H9 (cell line): ENCODE measurements around the gene PAX8. TPM values are rescaled to one million over a fixed set of nuclear protein-coding genes. Genes with fewer than 3 reads are reported as not detected.

Experiments used
- DNase-seq: peaks from one replicate; pipeline ENCODE4 v3.0.0-alpha.2; 2017
- H2AFZ ChIP-seq: one replicate; pipeline ENCODE4 v1.6.1; 2013; ENCODE audit warnings: mild to moderate bottlenecking, low read length, control low read depth, moderate library complexity
- H2AK5ac ChIP-seq: 2 replicates; pipeline ENCODE4 v1.6.1; 2013; ENCODE audit warnings: low read length, control low read depth, mixed read lengths; ENCODE audit not compliant: insufficient read length
- H2BK120ac ChIP-seq: one replicate; pipeline ENCODE4 v1.6.1; 2013; ENCODE audit warnings: low read depth, mild to moderate bottlenecking, low read length, control low read depth, inconsistent platforms; ENCODE audit not compliant: poor library complexity, severe bottlenecking
- H2BK12ac ChIP-seq: 2 replicates; pipeline ENCODE4 v1.6.1; 2013; ENCODE audit warnings: low read length, control low read depth, mixed read lengths, low read depth; ENCODE audit not compliant: insufficient read length
- H2BK15ac ChIP-seq: 2 replicates; pipeline ENCODE4 v1.6.1; 2013; ENCODE audit warnings: low read depth, low read length, control low read depth
- H2BK20ac ChIP-seq: one replicate; pipeline ENCODE4 v1.6.1; 2013; ENCODE audit warnings: low read depth, mild to moderate bottlenecking, low read length, control low read depth, inconsistent platforms; ENCODE audit not compliant: poor library complexity, severe bottlenecking
- H2BK5ac ChIP-seq: 2 replicates; pipeline ENCODE4 v1.6.1; 2013; ENCODE audit warnings: low read length, control low read depth, mixed read lengths; ENCODE audit not compliant: insufficient read length
- H3K14ac ChIP-seq: 2 replicates; pipeline ENCODE4 v1.6.1; 2013; ENCODE audit warnings: low read length, control low read depth; ENCODE audit not compliant: insufficient read depth
- H3K18ac ChIP-seq: 2 replicates; pipeline ENCODE4 v1.6.1; 2013; ENCODE audit warnings: low read depth, mild to moderate bottlenecking, mixed read lengths, low read length, control low read depth; ENCODE audit not compliant: insufficient read length
- H3K23ac ChIP-seq: 2 replicates; pipeline ENCODE4 v1.6.1; 2013; ENCODE audit warnings: low read length, control low read depth, mixed read lengths, low read depth; ENCODE audit not compliant: insufficient read length
- H3K23me2 ChIP-seq: 2 replicates; pipeline ENCODE4 v1.6.1; 2013; ENCODE audit warnings: low read depth, mild to moderate bottlenecking, mixed read lengths, low read length, control low read depth; ENCODE audit not compliant: insufficient read length, poor library complexity, severe bottlenecking
- H3K27ac ChIP-seq: 2 replicates; pipeline ENCODE4 v1.5.1; 2013; ENCODE audit warnings: low read length, control low read depth, mixed read lengths, low read depth; ENCODE audit not compliant: insufficient read length
- H3K27me3 ChIP-seq: 2 replicates; pipeline ENCODE4 v1.6.1; 2013; ENCODE audit warnings: low read length, control low read depth, inconsistent platforms; ENCODE audit not compliant: insufficient read depth
- H3K4ac ChIP-seq: 2 replicates; pipeline ENCODE4 v1.6.1; 2013; ENCODE audit warnings: low read depth, mild to moderate bottlenecking, control low read depth, inconsistent platforms, low read length, moderate library complexity
- H3K4me1 ChIP-seq: 2 replicates; pipeline ENCODE4 v1.6.1; 2013; ENCODE audit warnings: low read length, control low read depth, inconsistent platforms; ENCODE audit not compliant: insufficient read depth
- H3K4me2 ChIP-seq: 2 replicates; pipeline ENCODE4 v1.6.1; 2013; ENCODE audit warnings: low read length, control low read depth, mixed read lengths; ENCODE audit not compliant: insufficient read length, insufficient read depth
- H3K56ac ChIP-seq: 2 replicates; pipeline ENCODE4 v1.6.1; 2013; ENCODE audit warnings: low read depth, mild to moderate bottlenecking, mixed read lengths, low read length, control low read depth; ENCODE audit not compliant: insufficient read length
- H3K79me1 ChIP-seq: 2 replicates; pipeline ENCODE4 v1.6.1; 2013; ENCODE audit warnings: low read depth, mild to moderate bottlenecking, moderate library complexity, low read length, control low read depth, inconsistent platforms; ENCODE audit not compliant: insufficient read depth, poor library complexity, severe bottlenecking
- H3K79me2 ChIP-seq: 2 replicates; pipeline ENCODE4 v1.6.1; 2013; ENCODE audit warnings: low read length, control low read depth, inconsistent platforms; ENCODE audit not compliant: insufficient read depth
- H3K9ac ChIP-seq: 2 replicates; pipeline ENCODE4 v1.6.1; 2013; ENCODE audit warnings: low read length, control low read depth, mixed read lengths; ENCODE audit not compliant: insufficient read length; ENCODE audit errors: extremely low read depth
- H3K9me3 ChIP-seq: one replicate; pipeline ENCODE4 v1.6.1; 2013; ENCODE audit warnings: low read depth, low read length, inconsistent platforms; ENCODE audit not compliant: control insufficient read depth
- H3T11ph ChIP-seq: one replicate; pipeline ENCODE4 v1.6.1; 2013; ENCODE audit warnings: mild to moderate bottlenecking, low read length, control low read depth, inconsistent platforms
- H4K20me1 ChIP-seq: one replicate; pipeline ENCODE4 v1.6.1; 2013; ENCODE audit not compliant: control insufficient read depth, insufficient read length, insufficient read depth
- H4K5ac ChIP-seq: 2 replicates; pipeline ENCODE4 v1.6.1; 2013; ENCODE audit warnings: low read depth, mild to moderate bottlenecking, mixed read lengths, low read length, control low read depth; ENCODE audit not compliant: insufficient read length
- H4K8ac ChIP-seq: replicated peaks from 2 replicates; pipeline ENCODE4 v1.6.1; 2013; ENCODE audit warnings: low read length, control low read depth, mixed read lengths, low read depth; ENCODE audit not compliant: insufficient read length
- H4K91ac ChIP-seq: 2 replicates; pipeline ENCODE4 v1.6.1; 2013; ENCODE audit warnings: low read depth, mild to moderate bottlenecking, moderate library complexity, mixed read lengths, low read length, control low read depth; ENCODE audit not compliant: insufficient read length
- H3K27ac Mint-ChIP-seq, 3 experiments: 2 replicates in 2 of 3; 3 replicates in 1 of 3; pipeline ENCODE4 v1.8.0; 2020 to 2021; ENCODE audit warnings: mixed read lengths in 3 of 3, mild to moderate bottlenecking in 1 of 3, moderate library complexity in 1 of 3
- H3K27me3 Mint-ChIP-seq: 2 replicates; pipeline ENCODE4 v1.8.0; 2021; ENCODE audit warnings: low read depth, mild to moderate bottlenecking, moderate library complexity, mixed read lengths
- H3K36me3 Mint-ChIP-seq, 3 experiments: 2 replicates in 2 of 3; 3 replicates in 1 of 3; pipeline ENCODE4 v1.8.0; 2020 to 2021; ENCODE audit warnings: low read depth in 3 of 3, mixed read lengths in 3 of 3; ENCODE audit not compliant: insufficient read depth in 1 of 3
- H3K4me1 Mint-ChIP-seq, 2 experiments: 2 replicates each; pipeline ENCODE4 v1.8.0; 2020; ENCODE audit warnings: mixed read lengths in 2 of 2
- H3K4me3 Mint-ChIP-seq, 2 experiments: 2 replicates in 1 of 2; 3 replicates in 1 of 2; pipeline ENCODE4 v1.8.0; 2020 to 2021; ENCODE audit warnings: mild to moderate bottlenecking in 2 of 2, mixed read lengths in 2 of 2, moderate library complexity in 1 of 2
- H3K9me3 Mint-ChIP-seq, 2 experiments: 2 replicates in 1 of 2; 3 replicates in 1 of 2; pipeline ENCODE4 v1.8.0; 2020; ENCODE audit warnings: mild to moderate bottlenecking in 2 of 2, mixed read lengths in 2 of 2, moderate library complexity in 1 of 2
- WGBS: extraction: QIAGEN DNeasy Blood & Tissue Kit; methylation state at CpG from one replicate; pipeline ENCODE4 v1.1.7; 2013; ENCODE audit warnings: missing lambda C conversion rate, low lambda C conversion rate, mixed read lengths; ENCODE audit not compliant: insufficient read length; ENCODE audit errors: extremely low coverage; 5-methylcytosine and 5-hydroxymethylcytosine counted together
- total RNA-seq: library from RNA; stranded (reverse); gene quantifications from 2 replicates; pipeline ENCODE4 v1.2.1, GENCODE V29; 2021
- TF ChIP-seq, protein P1 (sequence below): fragments of 200-600 bp; sonication (generic); conservative IDR thresholded peaks from 3 replicates; pipeline ENCODE4 v1.8.0; 2021; ENCODE audit warnings: antibody characterized with exemption, mild to moderate bottlenecking

PAX8 gene
- total RNA-seq, 1 experiment from 2014 or later: not detected

DNA sequence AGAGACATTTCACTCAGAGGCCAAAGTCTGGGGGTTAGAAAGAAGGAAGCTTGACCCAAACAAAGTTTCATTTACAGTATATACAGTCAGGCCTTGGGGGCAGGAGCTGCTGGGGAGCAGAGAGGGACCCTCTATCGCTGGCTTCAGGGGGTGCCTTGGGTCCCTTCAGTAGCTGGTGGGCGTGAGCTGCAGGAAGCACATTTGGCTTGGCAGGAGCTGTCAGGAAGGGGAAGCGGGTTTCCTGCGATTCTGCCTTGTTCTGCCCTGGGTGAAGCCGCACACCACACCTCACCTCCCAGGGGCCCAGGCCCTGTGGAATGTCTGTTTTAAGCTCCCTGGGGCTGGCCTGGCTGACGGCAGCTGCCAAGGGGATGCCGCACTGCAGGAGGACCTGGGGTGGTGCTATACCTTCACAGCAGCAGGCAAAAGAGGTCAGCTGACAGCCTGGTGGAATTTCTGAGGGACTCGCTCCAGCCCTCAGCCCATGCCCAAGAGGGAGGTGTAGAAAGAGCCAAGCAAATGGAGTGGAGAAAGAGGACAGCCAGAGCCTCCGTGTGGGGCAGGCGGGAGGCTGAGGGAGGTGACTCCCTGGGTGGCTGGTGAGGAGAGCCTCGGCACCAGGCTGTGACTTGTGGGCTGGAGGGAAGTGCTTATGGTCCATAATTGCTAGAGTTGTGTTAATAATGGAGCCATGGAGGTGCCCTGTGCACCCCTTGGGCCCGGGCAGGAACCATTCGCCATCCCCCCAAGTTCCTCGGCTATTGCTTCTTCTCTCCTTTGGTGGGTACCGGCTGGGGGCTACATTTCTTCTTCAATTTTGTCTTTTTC lies 61.1 kb downstream of the PAX8 start:
- H3K79me2 ChIP-seq: no peaks in the 10 kb centered on the region
- H4K20me1 ChIP-seq: no peaks in the 10 kb centered on the region
- H3K18ac ChIP-seq: no peak overlapping the region
- no peak overlapping the region for H3K14ac ChIP-seq
- H3K27me3 ChIP-seq: no peaks in the 10 kb centered on the region
- no peak overlapping the region for H2AK5ac ChIP-seq
- no peaks in the 10 kb centered on the region for H3K23me2 ChIP-seq
- no peak overlapping the region for H3K9ac ChIP-seq
- no peak overlapping the region for H4K8ac ChIP-seq
- no peak overlapping the region for H3K56ac ChIP-seq
- no peak overlapping the region for H3K4me2 ChIP-seq
- Mint-ChIP-seq H3K4me3 (no peak overlapping the region), H3K4me1 (peaks cover 19 to 44% of the 10 kb centered on the region in 2 experiments), H3K27ac (0 out of 7 replicates have a peak overlapping the region, but pooled peaks of 1 of the 3 experiments have one; percentile 49), H3K9me3 (no peaks in the 10 kb centered on the region), H3K36me3 (no peaks in the 10 kb centered on the region), H3K27me3 (peaks cover 5% of the 10 kb centered on the region)
- no peak for DNase-seq
- no peaks in the 10 kb centered on the region for H3K9me3 ChIP-seq
- no peak overlapping the region for H3K4ac ChIP-seq
- no peaks in the 10 kb centered on the region for H3K79me1 ChIP-seq
- no peak overlapping the region for H2AFZ ChIP-seq
- TF ChIP-seq, protein P1, sequence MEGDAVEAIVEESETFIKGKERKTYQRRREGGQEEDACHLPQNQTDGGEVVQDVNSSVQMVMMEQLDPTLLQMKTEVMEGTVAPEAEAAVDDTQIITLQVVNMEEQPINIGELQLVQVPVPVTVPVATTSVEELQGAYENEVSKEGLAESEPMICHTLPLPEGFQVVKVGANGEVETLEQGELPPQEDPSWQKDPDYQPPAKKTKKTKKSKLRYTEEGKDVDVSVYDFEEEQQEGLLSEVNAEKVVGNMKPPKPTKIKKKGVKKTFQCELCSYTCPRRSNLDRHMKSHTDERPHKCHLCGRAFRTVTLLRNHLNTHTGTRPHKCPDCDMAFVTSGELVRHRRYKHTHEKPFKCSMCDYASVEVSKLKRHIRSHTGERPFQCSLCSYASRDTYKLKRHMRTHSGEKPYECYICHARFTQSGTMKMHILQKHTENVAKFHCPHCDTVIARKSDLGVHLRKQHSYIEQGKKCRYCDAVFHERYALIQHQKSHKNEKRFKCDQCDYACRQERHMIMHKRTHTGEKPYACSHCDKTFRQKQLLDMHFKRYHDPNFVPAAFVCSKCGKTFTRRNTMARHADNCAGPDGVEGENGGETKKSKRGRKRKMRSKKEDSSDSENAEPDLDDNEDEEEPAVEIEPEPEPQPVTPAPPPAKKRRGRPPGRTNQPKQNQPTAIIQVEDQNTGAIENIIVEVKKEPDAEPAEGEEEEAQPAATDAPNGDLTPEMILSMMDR: no peak
- H2BK12ac ChIP-seq: no peak overlapping the region
- no peaks in the 10 kb centered on the region for H3K4me1 ChIP-seq
- H2BK15ac ChIP-seq: no peak overlapping the region
- H2BK20ac ChIP-seq: no peak overlapping the region
- H4K91ac ChIP-seq: no peak overlapping the region
- H3T11ph ChIP-seq: no peak overlapping the region
- H2BK120ac ChIP-seq: no peak overlapping the region
- H3K23ac ChIP-seq: no peak overlapping the region
- H2BK5ac ChIP-seq: no peak overlapping the region
- WGBS: no CpG with 5 or more reads among the region's 15 CpGs
- H3K27ac ChIP-seq: no peak overlapping the region
- no peak overlapping the region for H4K5ac ChIP-seq
